ENCODE results near the gene SLC6A15. TPM values are rescaled to one million over a fixed set of nuclear protein-coding genes. Genes with fewer than 3 reads are reported as not detected.

The SLC6A15 gene
- 0.77 and 0.99 TPM in 2 replicates for total RNA-seq
- polyA plus RNA-seq = 0.10 and 0.30 TPM in 2 replicates
- polyA plus RNA-seq (2012) = 0.33 and 0.35 TPM in 2 replicates
- not detected in 2 replicates for polyA minus RNA-seq (ENCODE audit: low replicate concordance)

DNA sequence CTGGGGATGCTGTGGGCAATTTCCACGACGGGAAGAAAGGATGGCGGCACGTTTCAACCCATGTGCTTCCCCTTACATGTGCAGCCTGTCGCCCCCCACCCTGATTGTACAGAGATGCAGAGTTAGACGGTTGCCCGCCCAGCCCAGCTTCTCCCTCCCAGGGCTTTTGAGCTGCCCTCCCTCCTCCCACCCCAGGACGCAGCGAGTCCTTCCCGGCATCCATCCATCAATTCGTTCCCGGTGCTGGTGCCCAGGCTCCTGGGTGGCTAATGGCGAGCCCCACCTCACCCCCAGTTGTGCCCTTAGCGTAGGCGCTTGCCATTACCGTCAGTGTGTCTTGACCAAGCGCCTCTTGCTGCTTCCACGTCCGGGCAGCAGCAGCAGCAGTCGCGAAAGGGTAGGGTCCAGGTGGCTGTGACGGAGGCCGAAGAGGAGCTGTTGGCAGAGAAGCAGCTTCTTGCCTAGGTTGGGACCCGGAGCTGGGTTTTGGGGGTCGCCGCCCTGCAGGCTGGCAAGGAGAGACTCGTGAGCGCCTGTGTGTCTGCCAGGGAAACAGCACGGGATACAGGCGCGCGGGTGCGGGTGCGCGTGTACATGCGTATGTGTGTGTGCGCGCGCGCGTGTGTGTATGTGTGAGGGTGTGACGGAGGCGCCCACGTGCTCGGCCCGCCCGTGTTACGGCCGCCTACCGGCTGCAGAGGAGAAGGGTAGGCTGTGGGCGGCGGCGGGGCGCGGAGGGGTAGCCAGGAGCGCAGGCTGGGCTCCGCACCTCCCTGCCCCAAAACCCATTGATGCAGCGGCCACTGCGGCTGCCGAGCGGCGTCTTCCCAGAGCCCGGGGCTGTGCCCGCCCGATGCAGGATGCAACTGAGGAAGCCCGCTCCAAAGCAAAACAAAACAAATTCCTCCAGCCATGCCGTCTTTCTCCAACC, at the start of gene SLC6A15:
Gene SLC6A15, minus strand, starts transcription at position 602 of the 931 bp plus-strand sequence. CDS start 20,679 bp downstream, outside the sequence.
- Histone ChIP-seq H3K9ac (ENCODE audit: insufficient read depth, low read length) (no peak within 1 kb of the TSS), H3K4me3 (replicated peaks in 1 of 4; ENCODE audit: control extremely low read depth in 1 of 4, insufficient read depth in 1 of 4, low read depth in 3 of 4, low read length in 4 of 4) (peak within 1 kb of the TSS; percentile 51 to 75 (median 64)), H2AFZ (ENCODE audit: low read length) (peak within 1 kb of the TSS; percentile 91), H3K27me3 (ENCODE audit: control insufficient read depth, insufficient read depth, low read length) (no peaks in the 10 kb centered on the region), H3K9me3 (ENCODE audit: control insufficient read depth, insufficient read depth, low read depth, low read length) (no peaks in the 10 kb centered on the region), H3K79me2 (ENCODE audit: control insufficient read depth, insufficient read depth, low read length) (no peaks in the 10 kb centered on the region), H4K20me1 (ENCODE audit: control insufficient read depth, extremely low read depth, insufficient read depth, low read length) (no peaks in the 10 kb centered on the region), H3K36me3 (ENCODE audit: control insufficient read depth, insufficient read depth, low read length) (no peaks in the 10 kb centered on the region), H3K4me1 (ENCODE audit: control insufficient read depth, extremely low read depth, insufficient read depth, low read length) (no peaks in the 10 kb centered on the region), H3K4me2 (ENCODE audit: extremely low read depth, insufficient read depth, low read length) (peak within 1 kb of the TSS; percentile 82), H3K27ac (ENCODE audit: insufficient read depth, low read length) (no peak within 1 kb of the TSS)
- TF ChIP-seq, protein P1, sequence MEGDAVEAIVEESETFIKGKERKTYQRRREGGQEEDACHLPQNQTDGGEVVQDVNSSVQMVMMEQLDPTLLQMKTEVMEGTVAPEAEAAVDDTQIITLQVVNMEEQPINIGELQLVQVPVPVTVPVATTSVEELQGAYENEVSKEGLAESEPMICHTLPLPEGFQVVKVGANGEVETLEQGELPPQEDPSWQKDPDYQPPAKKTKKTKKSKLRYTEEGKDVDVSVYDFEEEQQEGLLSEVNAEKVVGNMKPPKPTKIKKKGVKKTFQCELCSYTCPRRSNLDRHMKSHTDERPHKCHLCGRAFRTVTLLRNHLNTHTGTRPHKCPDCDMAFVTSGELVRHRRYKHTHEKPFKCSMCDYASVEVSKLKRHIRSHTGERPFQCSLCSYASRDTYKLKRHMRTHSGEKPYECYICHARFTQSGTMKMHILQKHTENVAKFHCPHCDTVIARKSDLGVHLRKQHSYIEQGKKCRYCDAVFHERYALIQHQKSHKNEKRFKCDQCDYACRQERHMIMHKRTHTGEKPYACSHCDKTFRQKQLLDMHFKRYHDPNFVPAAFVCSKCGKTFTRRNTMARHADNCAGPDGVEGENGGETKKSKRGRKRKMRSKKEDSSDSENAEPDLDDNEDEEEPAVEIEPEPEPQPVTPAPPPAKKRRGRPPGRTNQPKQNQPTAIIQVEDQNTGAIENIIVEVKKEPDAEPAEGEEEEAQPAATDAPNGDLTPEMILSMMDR (conservative IDR thresholded peaks at IDR 0.05 in 1 of 2, IDR thresholded peaks at IDR 0.05 in 1 of 2; ENCODE audit: low read depth in 1 of 2, low read length in 2 of 2) = peak in 1 of 2 donors; percentile 57
- peak; percentile 50 for TF ChIP-seq EZH2 (IDR thresholded peaks at IDR 0.05; ENCODE audit: low read length, missing control alignments)
- peak; percentile 74 to 93 for DNase-seq (ENCODE audit: low read depth in 2 of 2)

DNA sequence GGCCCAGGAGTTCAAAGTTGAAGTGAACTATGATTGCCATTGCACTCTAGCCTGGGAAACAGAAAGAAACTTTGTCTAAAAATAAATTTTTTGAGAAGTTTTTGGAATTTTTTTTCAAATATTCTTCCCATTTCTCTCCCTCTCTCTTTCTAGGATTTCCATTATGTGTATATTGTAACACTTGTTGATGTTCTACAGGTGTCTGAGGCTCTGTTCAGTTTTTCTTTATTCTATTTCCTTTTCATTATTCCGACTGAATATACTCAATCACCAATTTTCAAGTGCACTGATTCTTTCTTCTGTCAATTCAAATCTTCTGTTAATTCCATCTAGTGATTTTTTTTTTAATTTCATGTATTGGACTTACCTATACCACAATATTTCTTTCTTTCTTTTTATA, 48.3 kb upstream of the SLC6A15 start:
- Histone ChIP-seq H3K27me3 (ENCODE audit: control insufficient read depth, insufficient read depth, low read length) (no peaks in the 10 kb centered on the region), H3K79me2 (ENCODE audit: control insufficient read depth, insufficient read depth, low read length) (no peaks in the 10 kb centered on the region), H4K20me1 (ENCODE audit: control insufficient read depth, extremely low read depth, insufficient read depth, low read length) (no peaks in the 10 kb centered on the region), H3K36me3 (ENCODE audit: control insufficient read depth, insufficient read depth, low read length) (no peaks in the 10 kb centered on the region), H3K4me3 (replicated peaks in 1 of 4; ENCODE audit: control extremely low read depth in 1 of 4, insufficient read depth in 1 of 4, low read depth in 3 of 4, low read length in 4 of 4) (no peak overlapping the region), H3K4me2 (ENCODE audit: extremely low read depth, insufficient read depth, low read length) (no peak overlapping the region), H3K9ac (ENCODE audit: insufficient read depth, low read length) (no peak overlapping the region), H3K4me1 (ENCODE audit: control insufficient read depth, extremely low read depth, insufficient read depth, low read length) (no peaks in the 10 kb centered on the region), H2AFZ (ENCODE audit: low read length) (no peak overlapping the region), H3K27ac (ENCODE audit: insufficient read depth, low read length) (no peak overlapping the region), H3K9me3 (ENCODE audit: control insufficient read depth, insufficient read depth, low read depth, low read length) (no peaks in the 10 kb centered on the region)
- no peak for DNase-seq (ENCODE audit: low read depth in 2 of 2)
- TF ChIP-seq, protein P1 (conservative IDR thresholded peaks at IDR 0.05 in 1 of 2, IDR thresholded peaks at IDR 0.05 in 1 of 2; ENCODE audit: low read depth in 1 of 2, low read length in 2 of 2) = no peak
- no peak for TF ChIP-seq EZH2 (IDR thresholded peaks at IDR 0.05; ENCODE audit: low read length, missing control alignments)

GRCh38 chr12:84955298-84955697, 42.7 kb upstream of the SLC6A15 start:
- TF ChIP-seq, protein P1 (conservative IDR thresholded peaks at IDR 0.05 in 1 of 2, IDR thresholded peaks at IDR 0.05 in 1 of 2; ENCODE audit: low read depth in 1 of 2, low read length in 2 of 2) = no peak
- TF ChIP-seq EZH2 (IDR thresholded peaks at IDR 0.05; ENCODE audit: low read length, missing control alignments) = no peak
- H3K36me3 ChIP-seq (ENCODE audit: control insufficient read depth, insufficient read depth, low read length) = no peaks in the 10 kb centered on the region

More at GRCh38 chr12:84955298-84955697, 42.7 kb upstream of the SLC6A15 start:
- H3K79me2 ChIP-seq (ENCODE audit: control insufficient read depth, insufficient read depth, low read length) = no peaks in the 10 kb centered on the region
- H2AFZ ChIP-seq (ENCODE audit: low read length) = no peak overlapping the region
- no peak overlapping the region for H3K4me2 ChIP-seq (ENCODE audit: extremely low read depth, insufficient read depth, low read length)
- no peaks in the 10 kb centered on the region for H3K27me3 ChIP-seq (ENCODE audit: control insufficient read depth, insufficient read depth, low read length)
- peak in 1 of 2 donors; percentile 7 for DNase-seq (ENCODE audit: low read depth in 2 of 2)
- no peak overlapping the region for H3K9ac ChIP-seq (ENCODE audit: insufficient read depth, low read length)
- H3K4me3 ChIP-seq (replicated peaks in 1 of 4; ENCODE audit: control extremely low read depth in 1 of 4, insufficient read depth in 1 of 4, low read depth in 3 of 4, low read length in 4 of 4) = no peak overlapping the region
- no peaks in the 10 kb centered on the region for H3K9me3 ChIP-seq (ENCODE audit: control insufficient read depth, insufficient read depth, low read depth, low read length)
- no peak overlapping the region for H3K27ac ChIP-seq (ENCODE audit: insufficient read depth, low read length)
- no peaks in the 10 kb centered on the region for H3K4me1 ChIP-seq (ENCODE audit: control insufficient read depth, extremely low read depth, insufficient read depth, low read length)
- H4K20me1 ChIP-seq (ENCODE audit: control insufficient read depth, extremely low read depth, insufficient read depth, low read length) = no peaks in the 10 kb centered on the region

Data from fibroblast of lung (primary cell).